ENCODE results near the gene OR2D3. TPM values are rescaled to one million over a fixed set of nuclear protein-coding genes. Genes with fewer than 3 reads are reported as not detected.
"Not testable (repeated sequence)": the region's sequence is repeated elsewhere in the genome, so short reads cannot be mapped to it uniquely, and the experiment has no call there.

Gene OR2D3
- total RNA-seq, 2 experiments from 2014 or later: not detected

- DNase-seq; ATAC-seq (ENCODE audit: low read depth); H3K27ac Mint-ChIP-seq; H3K27me3 Mint-ChIP-seq; H3K9me3 Mint-ChIP-seq; H3K36me3 Mint-ChIP-seq; H3K4me1 Mint-ChIP-seq; H3K4me3 Mint-ChIP-seq; POLR2A ChIA-PET: not testable (repeated sequence)
Measured at GRCh38 chr11:6954248-6954647, 33.4 kb downstream of the OR2D3 start.

GRCh38 chr11:6962141-6962540 lies 41.3 kb downstream of the OR2D3 start:
- POLR2A ChIA-PET: no interaction called here
- no peak for ATAC-seq (ENCODE audit: low read depth)
- H3K9me3 Mint-ChIP-seq: no peaks in the 10 kb centered on the region
- DNase-seq: no peak
- H3K4me3 Mint-ChIP-seq: no peak overlapping the region
- H3K36me3 Mint-ChIP-seq: no peaks in the 10 kb centered on the region
- H3K4me1 Mint-ChIP-seq: no peaks in the 10 kb centered on the region
- no peaks in the 10 kb centered on the region for H3K27me3 Mint-ChIP-seq
- no peak overlapping the region for H3K27ac Mint-ChIP-seq

GRCh38 chr11:6962673-6963072 lies 41.9 kb downstream of the OR2D3 start:
- H3K27ac Mint-ChIP-seq: no peak overlapping the region
- no peaks in the 10 kb centered on the region for H3K9me3 Mint-ChIP-seq
- H3K27me3 Mint-ChIP-seq: no peaks in the 10 kb centered on the region
- POLR2A ChIA-PET: no interaction called here
- H3K4me3 Mint-ChIP-seq: no peak overlapping the region
- no peak for ATAC-seq (ENCODE audit: low read depth)
- H3K4me1 Mint-ChIP-seq: no peaks in the 10 kb centered on the region
- no peak for DNase-seq
- H3K36me3 Mint-ChIP-seq: no peaks in the 10 kb centered on the region

GRCh38 chr11:6968816-6969215 lies 48.0 kb downstream of the OR2D3 start:
- POLR2A ChIA-PET: no interaction called here

GRCh38 chr11:6969854-6970253 lies 49.1 kb downstream of the OR2D3 start:
- ATAC-seq (ENCODE audit: low read depth); H3K27me3 Mint-ChIP-seq; DNase-seq; POLR2A ChIA-PET; H3K4me1 Mint-ChIP-seq; H3K36me3 Mint-ChIP-seq; H3K9me3 Mint-ChIP-seq; H3K4me3 Mint-ChIP-seq; H3K27ac Mint-ChIP-seq: not testable (repeated sequence)

More at GRCh38 chr11:6968816-6969215, 48.0 kb downstream of the OR2D3 start:
- DNase-seq (no peak), ATAC-seq (ENCODE audit: low read depth) (no peak)
- no peaks in the 10 kb centered on the region for H3K36me3 Mint-ChIP-seq
- H3K4me3 Mint-ChIP-seq: no peak overlapping the region
- no peak overlapping the region for H3K27ac Mint-ChIP-seq
- peaks cover 3% of the 10 kb centered on the region for H3K9me3 Mint-ChIP-seq
- no peaks in the 10 kb centered on the region for H3K27me3 Mint-ChIP-seq
- H3K4me1 Mint-ChIP-seq: no peaks in the 10 kb centered on the region

Other genes starting within 250 kb of the OR2D3 start
- gene MRPL17, start 237.7 kb upstream of the OR2D3 start, total RNA-seq: 10 to 100 TPM; 50.9 to 51.4 TPM
- not detected for gene OR2AG2, start 149.0 kb upstream of the OR2D3 start, total RNA-seq
- not detected for gene OR2AG1, start 138.0 kb upstream of the OR2D3 start, total RNA-seq
- gene OR6A2, start 121.3 kb upstream of the OR2D3 start, total RNA-seq: under 1 TPM in 1 of 2 experiments, not detected in 1; 0.08 TPM
- not detected for gene OR10A5, start 75.3 kb upstream of the OR2D3 start, total RNA-seq
- not detected for gene OR10A2, start 57.9 kb upstream of the OR2D3 start, total RNA-seq
- not detected for gene OR10A4, start 44.4 kb upstream of the OR2D3 start, total RNA-seq
- not detected for gene OR2D2, start 28.5 kb upstream of the OR2D3 start, total RNA-seq
- 1 to 10 TPM in 1 of 2 experiments, under 1 TPM in 1; 0.91 to 1.1 TPM for gene ZNF215, start 5.4 kb downstream of the OR2D3 start, total RNA-seq
- not detected for gene ZNF214, start 99.3 kb downstream of the OR2D3 start, total RNA-seq
- gene NLRP14, start 99.5 kb downstream of the OR2D3 start, total RNA-seq: not detected
- gene RBMXL2, start 168.0 kb downstream of the OR2D3 start, total RNA-seq: not detected

All from activated naive CD8-positive, alpha-beta T cell treated with anti-CD3 and anti-CD28 coated beads, Interleukin-2, amount 10 ng/mL, durations not matched to agents 7 days and 5 days (primary cell).